ENCODE results near the gene FNBP1L.

- no peak for TF ChIP-seq EZH2 (IDR thresholded peaks at IDR 0.05)
- no peak for TF ChIP-seq POLR2AphosphoS5 (IDR thresholded peaks at IDR 0.05; ENCODE audit: borderline replicate concordance, low read depth, low read length)
Measured at GRCh38 chr1:93504247-93505033, 56.5 kb downstream of the FNBP1L start.

Measured in SK-N-MC (cell line).